DND-41 (cell line): ENCODE measurements around the gene LIMS1.
A peak's percentile ranks its signal among the peaks of the same experiment; 100 is the strongest.

Experiments used
- ATAC-seq: fragments of 200-7000 bp; cut with Tn5 transposase; 3 replicates; pipeline ENCODE4 v1.9.1; 2021; ENCODE audit warnings: low read depth; ENCODE audit not compliant: insufficient read depth
- DNase-seq: peaks from one replicate; pipeline ENCODE4 v3.0.0-alpha.2; 2020
- H2AFZ ChIP-seq: 2 replicates; pipeline ENCODE4 v1.6.0; 2012; ENCODE audit warnings: low read depth, low read length
- H3K27ac ChIP-seq: 2 replicates; pipeline ENCODE4 v1.5.1; 2012; ENCODE audit warnings: low read length, inconsistent platforms
- H3K27me3 ChIP-seq: fragments of 200-600 bp; sonication (generic); 2 replicates; pipeline ENCODE4 v1.6.0; 2012; ENCODE audit warnings: low read length, mild to moderate bottlenecking, inconsistent platforms; ENCODE audit not compliant: insufficient read depth, poor library complexity
- H3K36me3 ChIP-seq: 2 replicates; pipeline ENCODE4 v1.5.1; 2012; ENCODE audit warnings: low read length, inconsistent platforms; ENCODE audit not compliant: insufficient read depth
- H3K4me1 ChIP-seq: 2 replicates; pipeline ENCODE4 v1.5.1; 2012; ENCODE audit warnings: mild to moderate bottlenecking, low read length; ENCODE audit not compliant: insufficient read depth
- H3K4me2 ChIP-seq: 2 replicates; pipeline ENCODE4 v1.6.0; 2012; ENCODE audit warnings: mild to moderate bottlenecking, moderate library complexity, low read length, inconsistent platforms; ENCODE audit not compliant: insufficient read depth
- H3K4me3 ChIP-seq, 2 experiments: fragments of 200-600 bp in 1 of 2; shearing (Covaris generic) in 1 of 2; 2 replicates each; pipeline ENCODE4 v1.5.1; 2012 to 2016; ENCODE audit warnings: inconsistent platforms in 2 of 2, low read length in 2 of 2, mild to moderate bottlenecking in 2 of 2, low read depth in 1 of 2, moderate library complexity in 1 of 2
- H3K79me2 ChIP-seq: 2 replicates; pipeline ENCODE4 v1.6.0; 2012; ENCODE audit warnings: low read length, inconsistent platforms; ENCODE audit not compliant: insufficient read depth
- H3K9ac ChIP-seq: 2 replicates; pipeline ENCODE4 v1.6.0; 2012; ENCODE audit warnings: low read depth, mild to moderate bottlenecking, inconsistent platforms, low read length, moderate library complexity
- H3K9me3 ChIP-seq: 2 replicates; pipeline ENCODE4 v1.5.1; 2012; ENCODE audit warnings: low read length, moderate library complexity, mild to moderate bottlenecking, inconsistent platforms; ENCODE audit not compliant: insufficient read depth, severe bottlenecking
- H4K20me1 ChIP-seq: 2 replicates; pipeline ENCODE4 v1.6.0; 2012; ENCODE audit warnings: low read length; ENCODE audit not compliant: insufficient read depth
- EZH2 ChIP-seq: IDR thresholded peaks from 3 replicates; pipeline ENCODE4 v1.6.1; 2012; ENCODE audit warnings: borderline replicate concordance, low read depth, mild to moderate bottlenecking, moderate library complexity, low read length, inconsistent platforms; ENCODE audit not compliant: severe bottlenecking
- TF ChIP-seq, protein P1 (sequence below): IDR thresholded peaks from 2 replicates; pipeline ENCODE4 v1.5.1; 2012; ENCODE audit warnings: borderline replicate concordance, low read length, moderate library complexity, mild to moderate bottlenecking; ENCODE audit not compliant: poor library complexity, severe bottlenecking; ENCODE audit errors: extremely low read depth

The LIMS1 gene

DNA sequence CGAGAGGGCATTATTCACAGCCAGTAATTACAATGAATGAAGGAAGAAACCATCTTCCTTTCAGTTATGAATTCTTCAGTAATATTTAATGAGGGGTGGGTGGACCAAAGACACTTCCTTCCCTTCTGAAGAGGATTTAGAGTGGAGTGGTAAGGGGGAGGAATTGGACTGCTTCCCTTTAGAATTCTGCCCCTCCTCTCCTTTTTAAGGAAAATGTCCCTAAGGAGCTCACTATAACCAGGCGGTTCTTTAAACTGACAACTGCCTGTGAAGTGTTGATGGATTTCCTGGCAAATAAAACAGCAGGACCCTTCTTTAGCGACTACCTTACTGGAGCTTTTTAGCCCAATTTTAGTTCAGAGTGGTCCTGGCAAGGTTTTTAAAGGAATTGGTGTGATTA is 86.4 kb downstream of the LIMS1 start:
- no peak for TF ChIP-seq EZH2
- TF ChIP-seq, protein P1, sequence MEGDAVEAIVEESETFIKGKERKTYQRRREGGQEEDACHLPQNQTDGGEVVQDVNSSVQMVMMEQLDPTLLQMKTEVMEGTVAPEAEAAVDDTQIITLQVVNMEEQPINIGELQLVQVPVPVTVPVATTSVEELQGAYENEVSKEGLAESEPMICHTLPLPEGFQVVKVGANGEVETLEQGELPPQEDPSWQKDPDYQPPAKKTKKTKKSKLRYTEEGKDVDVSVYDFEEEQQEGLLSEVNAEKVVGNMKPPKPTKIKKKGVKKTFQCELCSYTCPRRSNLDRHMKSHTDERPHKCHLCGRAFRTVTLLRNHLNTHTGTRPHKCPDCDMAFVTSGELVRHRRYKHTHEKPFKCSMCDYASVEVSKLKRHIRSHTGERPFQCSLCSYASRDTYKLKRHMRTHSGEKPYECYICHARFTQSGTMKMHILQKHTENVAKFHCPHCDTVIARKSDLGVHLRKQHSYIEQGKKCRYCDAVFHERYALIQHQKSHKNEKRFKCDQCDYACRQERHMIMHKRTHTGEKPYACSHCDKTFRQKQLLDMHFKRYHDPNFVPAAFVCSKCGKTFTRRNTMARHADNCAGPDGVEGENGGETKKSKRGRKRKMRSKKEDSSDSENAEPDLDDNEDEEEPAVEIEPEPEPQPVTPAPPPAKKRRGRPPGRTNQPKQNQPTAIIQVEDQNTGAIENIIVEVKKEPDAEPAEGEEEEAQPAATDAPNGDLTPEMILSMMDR, result no peak
- DNase-seq (no peak), ATAC-seq (no peak)
- Histone ChIP-seq H3K4me2 (no peak overlapping the region; the same call in 1 of the 2 replicates), H3K9ac (no peak overlapping the region), H3K4me1 (peaks cover 37% of the 10 kb centered on the region), H2AFZ (no peak overlapping the region), H3K79me2 (peaks cover 5% of the 10 kb centered on the region; the same call in 1 of the 2 replicates), H3K4me3 (no peak overlapping the region), H4K20me1 (peaks cover 8% of the 10 kb centered on the region; the same call in 1 of the 2 replicates), H3K9me3 (no peaks in the 10 kb centered on the region), H3K36me3 (no peaks in the 10 kb centered on the region), H3K27ac (no peak overlapping the region; the same call in 1 of the 2 replicates), H3K27me3 (no peaks in the 10 kb centered on the region)

DNA sequence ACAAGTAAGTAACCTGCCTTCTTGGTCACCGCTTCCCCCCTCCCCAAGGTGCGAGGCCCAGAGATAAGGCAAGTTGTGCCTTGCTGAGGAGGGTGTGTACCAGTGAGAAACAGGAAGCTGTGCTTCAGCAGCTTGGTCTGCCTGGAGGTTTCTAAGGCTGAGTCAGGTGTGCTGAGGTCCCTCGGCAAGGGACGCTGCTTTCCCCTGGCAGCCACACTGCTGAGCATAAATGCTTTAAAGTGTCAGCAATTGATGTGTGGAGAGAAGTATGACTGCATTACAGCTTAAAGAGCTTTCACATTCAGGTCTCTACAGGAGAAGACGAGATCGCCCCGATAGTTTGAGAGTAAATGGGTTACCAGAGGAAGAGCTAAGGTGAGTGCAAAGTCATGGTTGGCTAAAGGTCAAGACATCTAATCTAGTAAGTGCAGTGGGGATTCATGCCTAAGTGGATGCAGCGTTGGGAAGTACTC is 86.9 kb downstream of the LIMS1 start:
- Histone ChIP-seq H3K4me2 (peak overlapping the region; percentile 48), H3K36me3 (no peaks in the 10 kb centered on the region), H3K27me3 (no peaks in the 10 kb centered on the region), H3K27ac (peak overlapping the region; percentile 40), H3K9me3 (no peaks in the 10 kb centered on the region), H3K4me1 (peaks cover 37% of the 10 kb centered on the region), H2AFZ (0 out of 2 replicates have a peak overlapping the region, but pooled peaks have one; percentile 41), H3K4me3 (peak overlapping the region in 1 of 2 experiments; percentile 7; a peak in 1 of 4 replicates), H4K20me1 (peaks cover 8% of the 10 kb centered on the region; the same call in 1 of the 2 replicates), H3K79me2 (peaks cover 5% of the 10 kb centered on the region; the same call in 1 of the 2 replicates), H3K9ac (no peak overlapping the region)
- DNase-seq (peak; percentile 75), ATAC-seq (peak; percentile 99)
- no peak for TF ChIP-seq EZH2
- TF ChIP-seq, protein P1, result no peak

- H3K27ac ChIP-seq, result no peak overlapping the region
- ATAC-seq (no peak), DNase-seq (no peak)
- H3K36me3 ChIP-seq, result no peaks in the 10 kb centered on the region
- no peak for TF ChIP-seq EZH2
- TF ChIP-seq, protein P1, result no peak
- peaks cover 6% of the 10 kb centered on the region; the same call in 1 of the 2 replicates for H3K79me2 ChIP-seq
- H3K27me3 ChIP-seq, result no peaks in the 10 kb centered on the region
- H4K20me1 ChIP-seq, result peaks cover 8% of the 10 kb centered on the region; the same call in 1 of the 2 replicates
- no peaks in the 10 kb centered on the region for H3K9me3 ChIP-seq
- H3K9ac ChIP-seq, result no peak overlapping the region
- 0 out of 2 replicates have a peak overlapping the region, but pooled peaks have one; percentile 48 for H3K4me2 ChIP-seq
- H3K4me3 ChIP-seq, result no peak overlapping the region
- no peak overlapping the region for H2AFZ ChIP-seq
- peaks cover 37% of the 10 kb centered on the region for H3K4me1 ChIP-seq
Measured at GRCh38 chr2:108621687-108622681, 87.7 kb downstream of the LIMS1 start.
